Stimulated activated CD4-positive, alpha-beta T cell treated with anti-CD3 and anti-CD28 coated beads, Interleukin-4, amount 100 ng/mL, for 4 hours (primary cell): ENCODE measurements around the gene CYP4F22.

Source experiments
- DNase-seq, 2 experiments: peaks; one replicate each; pipeline ENCODE4 v3.0.0-alpha.2; 2020

Gene CYP4F22

DNA sequence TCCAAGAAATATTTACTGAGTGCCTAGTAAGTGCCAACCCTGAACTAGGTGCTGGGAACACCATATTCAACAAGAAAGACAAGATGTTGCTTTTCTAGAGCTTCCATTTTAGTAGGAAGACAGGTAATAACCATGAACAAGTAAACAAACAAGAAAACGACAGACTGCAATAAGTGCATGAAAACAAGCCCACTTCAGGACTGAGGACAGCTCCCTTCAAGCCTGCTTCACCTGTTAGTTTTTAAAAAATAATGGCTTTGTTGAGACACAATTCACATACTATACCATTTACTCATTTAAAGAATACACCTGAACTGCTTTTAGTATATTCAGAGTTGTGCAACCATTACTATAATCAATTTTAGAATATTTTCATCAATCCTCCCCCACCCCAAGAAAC, 30.4 kb downstream of the CYP4F22 start:
- no peak for DNase-seq

DNA sequence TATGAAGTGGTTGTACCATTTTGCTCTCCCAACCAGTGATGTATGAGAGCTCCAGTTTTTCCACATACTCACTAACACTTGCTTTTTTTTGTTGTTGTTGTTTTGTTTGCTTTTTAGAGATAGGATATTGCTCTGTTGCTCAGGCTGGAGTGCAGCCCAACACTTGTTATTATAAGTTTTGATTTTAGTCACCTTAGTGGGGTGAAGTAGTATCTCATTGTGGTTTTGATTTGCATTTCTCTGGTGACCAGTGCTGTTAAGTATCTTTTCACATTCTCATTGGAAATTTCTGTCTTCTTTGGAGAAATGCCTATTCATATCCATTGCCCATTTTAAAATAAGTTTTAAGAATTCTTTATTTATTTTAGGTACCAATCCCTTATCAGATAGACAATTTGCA, 31.3 kb downstream of the CYP4F22 start:
- no peak for DNase-seq

- no peak for DNase-seq
These were observed 32.1 kb downstream of the CYP4F22 start for GRCh38 chr19:15540435-15540834.

GRCh38 chr19:15544283-15544682, 36.0 kb downstream of the CYP4F22 start:
- DNase-seq, result no peak

DNA sequence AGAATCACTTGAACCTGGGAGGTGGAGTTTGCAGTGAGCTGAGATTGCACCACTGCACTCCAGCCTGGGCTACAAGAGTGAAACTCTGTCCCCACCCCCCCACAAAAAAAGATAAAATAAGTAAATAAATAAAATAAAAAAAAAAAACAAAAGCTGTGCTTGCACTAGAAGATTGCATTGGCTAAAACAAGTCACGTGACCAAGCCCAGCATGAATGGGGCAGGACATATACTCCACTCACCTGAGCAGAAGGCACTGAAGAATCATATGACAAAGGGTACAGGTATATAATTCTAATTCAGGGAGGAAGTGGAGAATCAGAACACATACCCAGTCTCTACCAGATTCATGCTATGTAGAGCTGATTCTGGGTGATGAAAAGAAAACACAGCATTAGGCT, 36.6 kb downstream of the CYP4F22 start:
- no peak for DNase-seq

GRCh38 chr19:15548648-15549047, 40.3 kb downstream of the CYP4F22 start:
- DNase-seq, result no peak

DNA sequence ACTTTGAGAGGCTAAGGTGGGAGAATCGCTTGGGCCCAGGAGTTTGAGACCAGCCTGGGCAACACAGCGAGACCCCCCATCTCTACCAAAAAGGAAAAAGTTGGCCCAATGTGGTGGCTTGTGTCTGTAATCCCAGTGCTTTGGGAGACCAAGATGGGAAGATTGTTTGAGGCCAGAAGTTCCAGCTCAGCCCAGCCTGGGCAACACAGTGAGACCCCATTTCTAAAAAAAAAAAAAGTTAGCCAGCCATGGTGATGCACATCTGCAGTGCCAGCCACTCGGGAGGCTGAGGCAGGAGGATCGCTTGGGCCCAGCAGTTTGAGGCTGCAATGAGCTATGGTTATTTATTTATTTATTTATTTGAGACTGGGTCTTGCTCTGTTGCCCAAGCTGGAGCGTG, 41.3 kb downstream of the CYP4F22 start:
- DNase-seq, result no peak

DNA sequence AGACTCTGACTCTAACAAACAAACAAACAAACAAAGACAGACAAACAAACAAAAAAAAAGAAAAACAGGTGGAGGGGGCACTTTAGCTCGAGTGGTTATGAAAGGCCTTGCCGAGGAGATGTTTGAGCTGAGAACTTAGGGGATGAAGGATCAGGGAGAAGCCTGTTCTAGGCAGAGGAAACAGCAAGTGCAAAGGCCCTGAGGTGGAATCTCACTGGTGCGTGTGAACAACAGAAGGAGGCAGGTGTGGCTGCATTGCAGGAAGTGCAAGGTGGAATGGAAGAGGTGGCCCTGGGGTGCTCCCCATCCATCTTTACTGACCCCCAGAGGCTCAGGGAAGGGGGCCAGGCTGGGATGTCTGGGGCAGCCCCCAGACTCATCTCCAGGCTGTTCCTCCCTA, 41.9 kb downstream of the CYP4F22 start:
- no peak for DNase-seq

DNA sequence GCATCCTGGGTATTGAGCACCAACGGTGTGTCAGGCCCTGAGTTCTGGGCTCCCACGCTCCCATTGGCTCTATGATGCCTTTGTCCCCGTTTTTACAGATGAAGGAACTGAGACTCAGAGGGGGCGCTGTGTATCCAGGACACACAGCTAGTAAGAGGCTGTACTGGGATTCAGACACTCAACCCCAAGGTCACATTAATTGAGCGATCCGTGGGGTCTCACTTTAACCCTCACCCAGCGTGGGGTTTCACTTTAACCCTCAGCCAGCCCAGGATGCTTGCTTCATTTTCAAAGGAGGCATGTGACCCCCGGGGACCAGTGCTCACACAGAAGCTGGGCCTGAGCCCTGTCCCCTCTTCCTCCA, 42.6 kb downstream of the CYP4F22 start:
- no peak for DNase-seq

DNA sequence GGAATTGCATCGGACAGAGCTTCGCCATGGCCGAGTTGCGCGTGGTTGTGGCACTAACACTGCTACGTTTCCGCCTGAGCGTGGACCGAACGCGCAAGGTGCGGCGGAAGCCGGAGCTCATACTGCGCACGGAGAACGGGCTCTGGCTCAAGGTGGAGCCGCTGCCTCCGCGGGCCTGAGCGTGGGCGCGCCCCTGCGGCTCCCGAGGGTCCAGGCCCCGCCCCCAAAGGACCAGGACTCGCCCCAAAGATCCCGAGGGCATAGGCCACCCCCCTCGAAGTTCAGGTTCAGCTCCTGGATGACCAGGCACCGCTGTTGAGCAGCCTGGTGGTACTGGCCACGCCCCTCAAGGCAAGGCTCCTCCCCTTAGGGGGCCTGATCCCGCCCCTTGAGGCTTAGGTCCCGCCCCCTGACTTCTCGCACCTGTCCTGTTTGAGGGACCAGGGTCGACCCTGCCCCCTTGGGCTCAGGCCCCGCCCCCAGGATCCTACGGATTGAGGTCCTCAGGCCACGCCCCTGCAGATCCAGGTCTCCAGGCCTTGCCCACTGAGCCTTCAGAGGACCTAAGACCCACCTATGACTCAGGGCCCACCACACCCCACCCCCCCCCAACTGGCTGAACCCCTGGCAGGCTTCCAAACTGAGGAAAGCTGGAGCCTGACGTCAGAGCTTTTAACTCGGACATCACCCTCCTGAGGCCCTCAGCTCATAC, 43.1 kb downstream of the CYP4F22 start:
- DNase-seq, result peak; percentile 62 to 63

DNA sequence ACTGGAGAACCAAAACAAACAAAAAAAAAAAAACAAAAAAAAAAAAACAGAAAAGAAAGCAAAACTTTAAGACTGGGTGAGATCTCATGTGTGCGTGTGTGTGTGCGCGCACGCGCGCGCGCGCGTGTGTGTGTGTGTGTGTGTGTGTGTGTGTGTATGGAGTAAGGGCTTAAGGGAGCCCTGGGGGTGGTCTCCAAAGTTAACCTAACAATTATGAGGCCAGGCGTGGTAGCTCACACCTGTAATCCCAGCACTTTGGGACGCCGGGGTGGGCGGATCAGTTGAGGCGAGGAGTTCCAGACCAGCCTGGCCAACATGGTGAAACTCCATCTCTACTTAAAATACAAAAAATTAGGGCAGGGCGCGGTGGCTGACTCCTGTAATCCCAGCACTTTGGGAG, 46.7 kb downstream of the CYP4F22 start:
- DNase-seq, result no peak

DNA sequence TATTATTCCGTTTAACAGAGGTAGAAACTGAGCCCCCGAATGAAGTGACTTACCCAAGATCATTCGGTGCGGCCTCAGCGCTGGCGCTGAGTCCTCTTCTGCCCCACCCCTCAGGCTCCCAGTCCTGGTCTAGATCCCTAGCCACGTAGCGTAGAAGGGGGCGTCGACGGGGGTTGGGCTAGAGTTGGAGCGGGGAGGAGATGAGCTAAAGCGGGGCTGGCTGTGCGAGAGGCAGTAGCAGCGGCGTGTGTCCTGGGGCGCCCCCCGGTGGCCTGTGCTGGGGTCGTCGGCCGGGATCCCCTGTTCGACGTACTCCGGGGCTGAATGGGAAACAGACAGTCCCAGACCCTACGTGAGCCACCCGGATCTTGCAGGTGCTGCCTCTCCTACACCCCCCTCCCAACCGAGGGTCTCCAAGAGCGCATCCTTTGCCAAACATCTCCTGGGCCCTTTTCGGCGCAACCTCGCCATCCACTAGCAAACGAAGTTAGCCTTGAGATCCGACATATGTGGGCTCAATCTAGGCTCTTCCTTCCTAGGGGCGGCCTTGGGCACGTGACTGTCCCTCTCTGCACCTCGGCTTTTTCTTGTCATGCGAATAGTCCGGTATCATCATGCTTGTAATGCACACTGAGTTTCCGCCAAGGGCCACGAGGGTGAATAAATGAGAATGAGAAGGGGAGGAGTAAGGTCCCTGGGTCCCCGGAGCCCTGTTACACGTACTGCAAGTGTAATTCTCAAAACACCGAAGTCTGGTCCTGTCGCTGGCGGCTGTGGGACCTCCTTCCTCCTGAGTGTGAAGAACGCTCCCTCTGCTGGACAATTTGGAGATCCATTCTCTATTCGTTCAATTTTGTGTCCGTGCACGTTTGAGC, 47.7 kb downstream of the CYP4F22 start:
- peak; percentile 93 to 98 for DNase-seq

DNA sequence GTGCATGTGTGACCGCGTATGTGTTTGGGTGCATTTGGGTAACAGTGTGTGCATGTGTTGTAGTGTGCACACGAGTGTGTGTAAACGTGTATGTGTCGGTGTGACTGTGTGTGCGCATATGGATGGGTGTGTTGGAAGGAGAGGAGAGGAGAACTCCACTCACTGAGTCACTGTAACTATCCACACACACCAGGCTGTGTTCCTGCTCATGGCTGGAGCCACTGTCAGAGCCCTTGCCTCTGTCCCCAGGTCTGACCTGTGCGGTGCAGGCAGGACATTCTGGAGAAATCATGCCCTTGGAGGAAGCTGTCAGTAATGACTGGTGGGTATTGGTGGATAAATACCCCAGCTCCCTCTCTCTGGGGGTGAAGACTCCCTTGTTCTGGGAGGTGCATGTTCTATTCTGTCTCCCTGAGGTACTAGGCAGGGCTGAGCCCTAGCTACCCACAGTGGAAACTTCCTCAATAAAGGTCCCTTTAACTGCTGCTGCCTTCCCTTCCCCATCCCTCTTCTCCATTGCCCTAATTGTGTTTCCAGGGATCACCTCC, 48.4 kb downstream of the CYP4F22 start:
- no peak for DNase-seq

DNA sequence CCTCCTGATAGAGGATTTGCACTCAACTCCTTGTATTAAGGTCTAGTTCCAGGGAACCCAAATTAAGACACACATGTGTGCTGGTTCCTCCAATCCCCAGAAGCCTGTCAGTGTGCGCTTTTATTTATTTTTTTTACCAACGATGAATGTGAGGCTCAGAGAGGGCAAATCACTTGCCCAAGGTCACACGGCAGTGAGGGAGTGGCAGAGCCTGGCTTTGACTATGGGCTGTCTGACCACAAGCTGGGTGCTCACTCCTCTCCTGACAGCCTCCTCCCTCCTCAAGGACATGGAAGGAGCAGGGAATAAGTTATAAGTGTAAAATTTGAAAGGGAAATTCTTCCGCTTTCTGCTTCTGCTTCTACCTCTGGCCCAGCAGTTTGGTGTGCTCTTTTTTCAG, 48.9 kb downstream of the CYP4F22 start:
- DNase-seq, result no peak

DNA sequence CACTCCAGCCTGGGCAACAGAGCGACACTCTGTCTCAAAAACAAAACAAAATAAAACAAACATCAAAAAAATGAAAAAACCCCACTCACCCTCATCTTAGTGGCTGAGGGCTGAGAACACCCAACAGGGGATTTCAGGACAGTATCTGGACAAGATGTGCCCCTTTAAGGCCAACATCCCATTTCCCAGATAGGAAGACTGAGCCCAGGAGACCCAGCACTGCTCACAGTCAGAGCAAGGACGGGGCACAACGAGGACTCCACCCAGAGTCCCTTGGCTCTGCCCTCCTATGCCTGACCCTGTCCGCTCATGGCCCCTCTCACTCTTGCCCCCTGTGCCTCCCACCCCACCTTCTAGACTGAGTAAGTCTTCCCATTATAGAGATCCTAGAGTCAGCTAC, 53.8 kb downstream of the CYP4F22 start:
- DNase-seq, result no peak

DNA sequence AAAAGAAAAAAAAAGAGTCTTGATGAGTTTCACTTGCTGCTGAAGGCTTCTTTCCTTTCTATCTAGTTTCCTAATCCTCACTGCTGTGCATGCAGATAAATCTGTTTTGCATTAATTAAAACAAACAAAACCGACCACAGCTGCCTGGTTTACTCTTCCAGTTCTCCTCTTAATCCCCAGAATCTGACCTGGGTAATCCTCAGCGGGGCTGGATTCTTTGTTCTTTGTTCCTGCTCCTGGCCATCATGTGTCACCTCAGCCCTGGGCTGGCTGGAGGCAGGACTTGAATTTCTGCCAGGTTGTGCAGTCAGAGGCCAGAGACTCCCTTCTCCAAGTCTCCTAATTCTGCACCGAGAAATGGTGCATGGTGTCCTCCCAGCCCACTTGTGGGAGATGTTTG, 54.5 kb downstream of the CYP4F22 start:
- DNase-seq, result no peak

- no peak for DNase-seq
These were observed 55.0 kb downstream of the CYP4F22 start for GRCh38 chr19:15563325-15563794.

- DNase-seq, result no peak
These were observed 55.6 kb downstream of the CYP4F22 start for GRCh38 chr19:15563931-15564330.

GRCh38 chr19:15564534-15565168, 56.3 kb downstream of the CYP4F22 start:
- DNase-seq, result no peak

- DNase-seq, result no peak
These were observed 62.1 kb downstream of the CYP4F22 start for GRCh38 chr19:15570420-15570819.

DNA sequence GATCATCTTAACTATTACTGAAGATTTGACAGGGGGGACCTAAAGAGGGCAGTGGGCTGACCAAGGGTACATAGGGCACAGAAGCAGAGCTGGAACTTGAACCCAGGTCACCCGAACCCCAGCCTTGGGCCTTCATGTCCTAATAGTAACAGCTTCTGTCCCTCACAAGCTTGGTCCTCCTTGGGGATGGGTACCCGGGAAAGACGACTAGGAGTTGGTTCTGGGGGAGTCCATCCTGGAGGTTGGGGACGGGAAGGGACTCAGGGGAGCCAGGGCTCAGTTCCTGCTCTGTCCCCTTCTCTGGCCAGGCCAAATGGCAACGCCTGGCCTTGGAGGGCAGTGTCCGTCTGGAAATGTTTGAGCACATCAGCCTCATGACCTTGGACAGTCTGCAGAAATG, 67.1 kb downstream of the CYP4F22 start:
- DNase-seq, result no peak

GRCh38 chr19:15576526-15577156, 68.3 kb downstream of the CYP4F22 start:
- no peak for DNase-seq

DNA sequence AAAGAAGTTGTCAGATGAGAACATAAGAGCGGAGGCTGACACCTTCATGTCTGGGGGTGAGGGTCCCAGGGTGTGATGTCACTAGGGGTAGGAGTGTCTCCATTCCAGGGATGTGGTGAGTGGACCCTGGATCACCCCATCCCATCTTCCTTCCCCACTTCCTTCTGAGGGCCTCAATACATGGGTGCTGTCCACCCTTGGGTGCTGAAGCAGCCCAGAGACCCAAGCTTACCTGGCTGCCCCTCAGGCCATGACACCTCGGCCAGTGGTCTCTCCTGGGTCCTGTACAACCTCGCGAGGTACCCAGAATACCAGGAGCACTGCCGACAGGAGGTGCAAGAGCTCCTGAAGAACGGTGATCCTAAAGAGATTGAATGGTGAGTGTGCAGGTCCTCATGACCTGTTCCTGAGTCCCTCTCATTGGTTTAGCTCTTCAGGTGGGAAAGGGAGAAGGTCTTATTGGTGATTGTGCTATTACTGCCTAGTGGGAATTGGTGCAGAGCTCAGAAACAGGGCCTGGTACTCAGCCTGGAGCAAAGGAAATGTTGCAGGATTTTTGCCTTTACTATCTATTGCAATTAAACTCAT, 69.0 kb downstream of the CYP4F22 start:
- DNase-seq, result no peak
